DOHH2 (cell line): ENCODE data around the gene SCGB1C2.

Experiments used
- H3F3A ChIP-seq: fragments of 200-600 bp; sonication (generic), shearing (Covaris generic); 2 replicates; pipeline ENCODE4 v1.6.0; 2016; ENCODE audit warnings: antibody characterized with exemption, mild to moderate bottlenecking; ENCODE audit not compliant: control insufficient read depth, insufficient read depth
- H3K27ac ChIP-seq: fragments of 200-600 bp; sonication (generic); 2 replicates; pipeline ENCODE4 v1.5.1; 2014; ENCODE audit warnings: low read depth, mild to moderate bottlenecking, low read length, moderate library complexity
- H3K27me3 ChIP-seq: fragments of 200-600 bp; sonication (generic); 2 replicates; pipeline ENCODE4 v1.6.1; 2014; ENCODE audit warnings: mild to moderate bottlenecking, low read length, mixed read lengths; ENCODE audit not compliant: control insufficient read depth
- H3K36me3 ChIP-seq: fragments of 200-600 bp; sonication (generic); 2 replicates; pipeline ENCODE4 v1.6.1; 2014; ENCODE audit warnings: mild to moderate bottlenecking, low read length, moderate library complexity, mixed read lengths; ENCODE audit not compliant: control insufficient read depth
- H3K4me1 ChIP-seq: fragments of 200-600 bp; sonication (generic); 2 replicates; pipeline ENCODE4 v1.6.1; 2014; ENCODE audit warnings: mild to moderate bottlenecking, low read length, mixed read lengths; ENCODE audit not compliant: control insufficient read depth
- H3K4me2 ChIP-seq: fragments of 200-600 bp; sonication (generic); 2 replicates; pipeline ENCODE4 v1.6.0; 2014; ENCODE audit warnings: mild to moderate bottlenecking, low read length, moderate library complexity
- H3K4me3 ChIP-seq: fragments of 200-600 bp; sonication (generic); 2 replicates; pipeline ENCODE4 v1.5.1; 2014; ENCODE audit warnings: mild to moderate bottlenecking, low read length, mixed read lengths
- H3K79me2 ChIP-seq: fragments of 200-600 bp; sonication (generic); 2 replicates; pipeline ENCODE4 v1.6.1; 2014; ENCODE audit warnings: mild to moderate bottlenecking, low read length, mixed read lengths; ENCODE audit not compliant: control insufficient read depth
- H3K9me2 ChIP-seq: fragments of 200-600 bp; sonication (generic); replicated peaks from 2 replicates; pipeline ENCODE4 v1.6.1; 2014; ENCODE audit warnings: mild to moderate bottlenecking, low read length, mixed read lengths; ENCODE audit not compliant: control insufficient read depth
- H3K9me3 ChIP-seq: fragments of 200-600 bp; sonication (generic); 2 replicates; pipeline ENCODE4 v1.6.1; 2014; ENCODE audit warnings: antibody characterized with exemption, low read length, mixed read lengths; ENCODE audit not compliant: control insufficient read depth, insufficient read depth
- H4K20me1 ChIP-seq: fragments of 200-600 bp; sonication (generic); 2 replicates; pipeline ENCODE4 v1.6.0; 2014; ENCODE audit warnings: low read depth, mild to moderate bottlenecking, antibody characterized with exemption, low read length, moderate library complexity; ENCODE audit not compliant: control insufficient read depth, insufficient read depth
- EZH2phosphoT487 ChIP-seq: fragments of 200-600 bp; sonication (generic); IDR thresholded peaks from 2 replicates; pipeline ENCODE4 v1.6.1; 2017; ENCODE audit warnings: borderline replicate concordance, mild to moderate bottlenecking, antibody characterized with exemption, low read length, moderate library complexity, mixed read lengths
- TF ChIP-seq, protein P1 (sequence below): fragments of 200-600 bp; sonication (generic); IDR thresholded peaks from one replicate; pipeline ENCODE4 v1.5.1; 2014; ENCODE audit warnings: antibody characterized with exemption, mild to moderate bottlenecking, low read depth, low read length; ENCODE audit not compliant: poor library complexity, severe bottlenecking

Gene SCGB1C2

DNA sequence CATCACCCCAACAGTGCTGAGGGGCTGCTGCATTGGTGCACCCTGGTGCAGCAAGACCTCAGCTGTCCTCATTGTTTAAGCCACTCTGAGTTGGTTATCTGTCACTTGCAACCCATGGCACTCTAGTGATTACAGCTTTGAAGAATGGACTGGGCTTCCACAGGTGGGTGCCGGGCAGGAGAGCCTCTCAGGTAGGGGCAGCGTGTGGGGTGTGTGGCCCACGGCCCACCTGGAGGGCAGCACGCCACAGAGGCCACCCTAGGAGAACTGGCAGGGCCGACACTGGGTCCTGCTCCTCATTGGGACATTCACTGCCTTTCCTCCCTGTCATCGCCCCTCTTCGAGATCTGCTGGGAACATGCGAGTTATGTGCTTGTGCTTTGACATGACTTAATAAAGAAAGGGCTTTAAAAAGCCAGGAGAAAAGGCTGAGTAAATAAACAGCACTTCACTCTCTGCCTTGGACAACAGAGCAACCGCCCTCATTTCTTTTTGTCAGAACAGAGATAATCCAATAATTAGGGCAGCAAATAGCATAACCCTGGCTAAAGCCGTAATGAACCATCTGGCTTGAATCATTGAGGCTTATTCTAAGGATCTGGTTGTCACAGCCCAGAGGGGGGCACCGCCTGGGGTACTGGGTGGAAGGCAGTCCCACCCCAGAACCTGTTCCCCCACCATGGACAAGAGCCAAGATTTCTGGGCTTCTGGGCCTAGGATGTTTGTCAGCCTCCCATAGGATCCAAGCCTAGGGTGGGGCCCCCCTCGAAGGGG is 41.1 kb downstream of the SCGB1C2 start:
- Histone ChIP-seq H4K20me1 (no peaks in the 10 kb centered on the region), H3K4me3 (no peak overlapping the region), H3K9me3 (no peaks in the 10 kb centered on the region), H3K27me3 (no peaks in the 10 kb centered on the region), H3K36me3 (no peaks in the 10 kb centered on the region), H3K9me2 (no peaks in the 10 kb centered on the region), H3K4me2 (no peak overlapping the region), H3K27ac (no peak overlapping the region), H3K79me2 (no peaks in the 10 kb centered on the region), H3K4me1 (no peaks in the 10 kb centered on the region), H3F3A (no peaks in the 10 kb centered on the region)
- TF ChIP-seq, protein P1, sequence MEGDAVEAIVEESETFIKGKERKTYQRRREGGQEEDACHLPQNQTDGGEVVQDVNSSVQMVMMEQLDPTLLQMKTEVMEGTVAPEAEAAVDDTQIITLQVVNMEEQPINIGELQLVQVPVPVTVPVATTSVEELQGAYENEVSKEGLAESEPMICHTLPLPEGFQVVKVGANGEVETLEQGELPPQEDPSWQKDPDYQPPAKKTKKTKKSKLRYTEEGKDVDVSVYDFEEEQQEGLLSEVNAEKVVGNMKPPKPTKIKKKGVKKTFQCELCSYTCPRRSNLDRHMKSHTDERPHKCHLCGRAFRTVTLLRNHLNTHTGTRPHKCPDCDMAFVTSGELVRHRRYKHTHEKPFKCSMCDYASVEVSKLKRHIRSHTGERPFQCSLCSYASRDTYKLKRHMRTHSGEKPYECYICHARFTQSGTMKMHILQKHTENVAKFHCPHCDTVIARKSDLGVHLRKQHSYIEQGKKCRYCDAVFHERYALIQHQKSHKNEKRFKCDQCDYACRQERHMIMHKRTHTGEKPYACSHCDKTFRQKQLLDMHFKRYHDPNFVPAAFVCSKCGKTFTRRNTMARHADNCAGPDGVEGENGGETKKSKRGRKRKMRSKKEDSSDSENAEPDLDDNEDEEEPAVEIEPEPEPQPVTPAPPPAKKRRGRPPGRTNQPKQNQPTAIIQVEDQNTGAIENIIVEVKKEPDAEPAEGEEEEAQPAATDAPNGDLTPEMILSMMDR: no peak
- no peak for TF ChIP-seq EZH2phosphoT487

DNA sequence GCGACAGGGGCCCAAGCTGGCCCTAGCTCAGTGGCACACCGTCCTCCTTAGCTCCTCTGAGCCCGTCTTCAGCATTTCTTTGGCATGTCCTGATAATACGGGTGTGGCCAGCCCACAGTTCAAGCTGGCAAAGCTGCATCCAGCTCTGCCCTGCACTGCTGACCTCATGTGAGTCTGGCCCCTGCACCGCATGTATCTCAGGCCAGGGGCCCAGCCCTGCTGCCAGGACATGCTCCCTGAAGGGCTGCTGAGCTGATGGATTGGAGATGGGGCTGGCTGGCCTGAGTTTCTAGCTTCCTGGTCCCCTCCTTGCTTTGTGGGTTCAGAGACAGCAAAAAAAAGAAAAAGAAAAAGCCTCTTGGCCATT is 41.7 kb downstream of the SCGB1C2 start:
- Histone ChIP-seq H3K79me2 (no peaks in the 10 kb centered on the region), H3K9me3 (no peaks in the 10 kb centered on the region), H3K27me3 (no peaks in the 10 kb centered on the region), H3K4me3 (no peak overlapping the region), H4K20me1 (no peaks in the 10 kb centered on the region), H3K27ac (no peak overlapping the region), H3K4me1 (no peaks in the 10 kb centered on the region), H3K36me3 (no peaks in the 10 kb centered on the region), H3K4me2 (no peak overlapping the region), H3F3A (no peaks in the 10 kb centered on the region), H3K9me2 (no peaks in the 10 kb centered on the region)
- TF ChIP-seq EZH2phosphoT487: no peak
- TF ChIP-seq, protein P1: no peak

DNA sequence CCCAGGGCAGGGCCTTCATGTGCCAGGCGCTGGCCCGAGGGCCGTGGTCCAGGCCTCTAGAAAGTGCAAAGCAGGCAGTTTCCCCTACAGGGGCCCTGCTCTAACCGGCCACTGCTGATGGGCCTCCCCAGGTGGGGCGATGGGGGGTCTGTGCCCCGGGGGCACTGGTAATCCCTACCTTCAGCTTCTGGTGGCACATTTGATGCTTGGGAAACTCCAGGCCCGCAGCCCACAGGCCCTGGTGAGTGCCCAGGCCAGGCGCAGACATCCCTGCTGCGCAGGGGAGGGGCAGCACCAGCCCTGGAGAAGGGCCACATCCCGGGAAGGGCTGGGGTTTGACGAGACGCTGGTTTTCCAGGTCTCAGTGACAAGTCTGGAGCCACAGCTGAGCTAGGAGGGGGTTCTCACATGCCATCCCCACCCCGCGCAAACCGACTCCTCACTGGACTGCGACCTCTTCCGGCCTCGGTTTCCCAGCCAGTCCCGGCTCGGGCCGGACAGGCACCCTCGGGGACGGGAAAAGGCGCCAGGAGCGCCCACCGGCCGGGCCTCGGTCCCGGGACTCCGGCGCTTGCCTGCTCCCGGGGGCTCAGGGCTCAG is 42.5 kb downstream of the SCGB1C2 start:
- Histone ChIP-seq H3K4me3 (no peak overlapping the region), H3K4me2 (no peak overlapping the region), H4K20me1 (no peaks in the 10 kb centered on the region), H3K27ac (no peak overlapping the region), H3K36me3 (no peaks in the 10 kb centered on the region), H3K4me1 (no peaks in the 10 kb centered on the region), H3K9me2 (no peaks in the 10 kb centered on the region), H3K79me2 (no peaks in the 10 kb centered on the region), H3F3A (no peaks in the 10 kb centered on the region), H3K27me3 (no peaks in the 10 kb centered on the region), H3K9me3 (no peaks in the 10 kb centered on the region)
- no peak for TF ChIP-seq EZH2phosphoT487
- TF ChIP-seq, protein P1: no peak
